Transverse colon (tissue), 4 donors: Measurements from ENCODE around the gene ZDHHC14.

Source experiments
- CTCF ChIP-seq, 5 experiments: fragments of 200-600 bp in 3 of 5; fragments of 450-650 bp in 2 of 5; sonication (generic) in 3 of 5; IDR thresholded peaks; 1 replicate in 2 of 5; 2 replicates in 3 of 5; pipeline ENCODE4 v1.5.1; 2016 to 2017; ENCODE audit warnings: antibody characterized with exemption in 5 of 5, inconsistent platforms in 3 of 5, mild to moderate bottlenecking in 2 of 5, moderate library complexity in 1 of 5
- POLR2A ChIP-seq: fragments of 450-650 bp; IDR thresholded peaks from one replicate; pipeline ENCODE4 v1.6.1; 2016; ENCODE audit warnings: antibody characterized with exemption, mild to moderate bottlenecking, moderate library complexity
- POLR2AphosphoS5 ChIP-seq, 3 donors: sonication (generic); formaldehyde crosslinking; IDR thresholded peaks; one replicate each; pipeline ENCODE4 v1.6.1; 2016; ENCODE audit warnings: antibody characterized with exemption in 3 of 3

- no peak for TF ChIP-seq CTCF (IDR thresholded peaks at IDR 0.05)
- TF ChIP-seq POLR2AphosphoS5 (IDR thresholded peaks at IDR 0.05), result no peak
- TF ChIP-seq POLR2A, result no peak
These were observed 180.4 kb downstream of the ZDHHC14 start for GRCh38 chr6:157561414-157561790.
